ENCODE results near the gene PDCD7. TPM values are rescaled to one million over a fixed set of nuclear protein-coding genes. Genes with fewer than 3 reads are reported as not detected.

The PDCD7 gene
- total RNA-seq, 1 experiment from 2014 or later = 19.7 TPM

GRCh38 chr15:65071381-65071811 lies 62.2 kb downstream of the PDCD7 start:
- no peaks in the 10 kb centered on the region for H3K9me3 ChIP-seq (ENCODE audit: control insufficient read depth, insufficient read depth, low read depth, low read length)
- no TSS peak for BruUV-seq (replicated peaks)
- intact Hi-C loops (cut with micrococcal nuclease; ENCODE audit: unreplicated experiment) = no loop called here
- no peak overlapping the region for H3K4me3 ChIP-seq (ENCODE audit: low read depth in 2 of 2, low read length in 2 of 2)
- CTCF ChIA-PET = no interaction called here
- POLR2A ChIA-PET = no interaction called here
- DNase-seq (ENCODE audit: low read depth, low spot score) (no peak), ATAC-seq (no peak)
- no peaks in the 10 kb centered on the region for H3K36me3 ChIP-seq (ENCODE audit: control insufficient read depth, insufficient read depth, low read length)
- TF ChIP-seq POLR2AphosphoS5 (IDR thresholded peaks at IDR 0.05; ENCODE audit: low read depth, low read length) (no peak), REST (IDR thresholded peaks at IDR 0.05; ENCODE audit: insufficient read depth in 1 of 2, low read depth in 2 of 2, low read length in 1 of 2) (no peak), CTCF (IDR thresholded peaks at IDR 0.05) (no peak), SIN3A (IDR thresholded peaks at IDR 0.05; ENCODE audit: borderline replicate concordance, insufficient read depth, low read depth, low read length) (no peak), TCF7L2 (IDR thresholded peaks at IDR 0.05; ENCODE audit: low read depth, low read length) (no peak)
- peaks cover 5% of the 10 kb centered on the region; the same call in 1 of the 2 replicates for H3K27me3 ChIP-seq (ENCODE audit: control insufficient read depth, insufficient read depth, low read length)
- no peaks in the 10 kb centered on the region for H3K4me1 ChIP-seq (ENCODE audit: control insufficient read depth, insufficient read depth, low read length)
- in situ Hi-C loops (cut with HindIII; ENCODE audit: low pct_unique_long_range_greater_than_20kb, low sequenced_read_pairs) = no loop called here
- H3K27ac ChIP-seq (ENCODE audit: low read length) = no peak overlapping the region

- Histone ChIP-seq H3K27ac (ENCODE audit: low read length) (no peak overlapping the region), H3K9me3 (ENCODE audit: control insufficient read depth, insufficient read depth, low read depth, low read length) (no peaks in the 10 kb centered on the region), H3K4me1 (ENCODE audit: control insufficient read depth, insufficient read depth, low read length) (no peaks in the 10 kb centered on the region), H3K27me3 (ENCODE audit: control insufficient read depth, insufficient read depth, low read length) (peaks cover 6% of the 10 kb centered on the region; the same call in 1 of the 2 replicates), H3K4me3 (ENCODE audit: low read depth in 2 of 2, low read length in 2 of 2) (no peak overlapping the region), H3K36me3 (ENCODE audit: control insufficient read depth, insufficient read depth, low read length) (no peaks in the 10 kb centered on the region)
- no peak for DNase-seq (ENCODE audit: low read depth, low spot score)
- in situ Hi-C loops (cut with HindIII; ENCODE audit: low pct_unique_long_range_greater_than_20kb, low sequenced_read_pairs) (no loop called here), intact Hi-C loops (cut with micrococcal nuclease; ENCODE audit: unreplicated experiment) (no loop called here)
- POLR2A ChIA-PET = no interaction called here
- BruUV-seq (replicated peaks) = no TSS peak
- CTCF ChIA-PET = interaction anchor here (0.6 kb wide), 1 partner anchor 217 kb away, joined by 7 read pairs; the partner anchor contains the start of gene PARP16
- TF ChIP-seq CTCF (IDR thresholded peaks at IDR 0.05) (no peak), SIN3A (IDR thresholded peaks at IDR 0.05; ENCODE audit: borderline replicate concordance, insufficient read depth, low read depth, low read length) (no peak), REST (IDR thresholded peaks at IDR 0.05; ENCODE audit: insufficient read depth in 1 of 2, low read depth in 2 of 2, low read length in 1 of 2) (no peak), POLR2AphosphoS5 (IDR thresholded peaks at IDR 0.05; ENCODE audit: low read depth, low read length) (no peak), TCF7L2 (IDR thresholded peaks at IDR 0.05; ENCODE audit: low read depth, low read length) (no peak)
- no peak for ATAC-seq
Measured at GRCh38 chr15:65069779-65070546, 63.6 kb downstream of the PDCD7 start.

Measured in Panc1 (cell line).